AG04450 (cell line): ENCODE data around the gene PXDN. TPM values are rescaled to one million over a fixed set of nuclear protein-coding genes. Genes with fewer than 3 reads are reported as not detected.
A peak's percentile ranks its signal among the peaks of the same experiment; 100 is the strongest.

Source experiments
- CTCF ChIA-PET: fragments of 300-600, 350-600 bp; formaldehyde crosslinking; extraction: SDS; loops from one replicate; lab custom pipeline; 2022; ENCODE audit warnings: antibody characterized with exemption, inconsistent platforms; lab: Charles Lee
- POLR2A ChIA-PET: fragments of 350-600 bp; formaldehyde crosslinking; extraction: SDS; loops from one replicate; lab custom pipeline; 2021; ENCODE audit warnings: antibody characterized with exemption, inconsistent platforms; lab: Yijun Ruan, JAX
- DNase-seq: peaks from one replicate; pipeline ENCODE4 v3.0.0-alpha.2; 2011; ENCODE audit warnings: low read depth, low spot score
- H3K27ac ChIP-seq: one replicate; pipeline ENCODE4 v1.5.1; 2012; ENCODE audit warnings: low read depth, low read length, control low read depth
- H3K27me3 ChIP-seq: one replicate; pipeline ENCODE4 v1.6.0; 2012; ENCODE audit warnings: low read length; ENCODE audit not compliant: control insufficient read depth, insufficient read depth
- H3K4me3 ChIP-seq: 2 replicates; pipeline ENCODE4 v1.5.1; 2011; ENCODE audit warnings: mild to moderate bottlenecking, low read depth, low read length, control low read depth
- H3K9me3 ChIP-seq: 2 replicates; pipeline ENCODE4 v1.5.1; 2012; ENCODE audit warnings: low read length; ENCODE audit not compliant: control insufficient read depth, insufficient read depth
- CTCF ChIP-seq: IDR thresholded peaks from 2 replicates; pipeline ENCODE4 v1.5.1; 2011; ENCODE audit warnings: low read depth, low read length, control low read depth, inconsistent platforms
- polyA plus RNA-seq: library from polyadenylated mRNA; depleted of rRNA; stranded (reverse); fragments of >200 nt; gene quantifications from 2 replicates; pipeline ENCODE4 v1.2.3, GENCODE V29; 2011

PXDN gene
- polyA plus RNA-seq, 1 experiment = 271 TPM

DNA sequence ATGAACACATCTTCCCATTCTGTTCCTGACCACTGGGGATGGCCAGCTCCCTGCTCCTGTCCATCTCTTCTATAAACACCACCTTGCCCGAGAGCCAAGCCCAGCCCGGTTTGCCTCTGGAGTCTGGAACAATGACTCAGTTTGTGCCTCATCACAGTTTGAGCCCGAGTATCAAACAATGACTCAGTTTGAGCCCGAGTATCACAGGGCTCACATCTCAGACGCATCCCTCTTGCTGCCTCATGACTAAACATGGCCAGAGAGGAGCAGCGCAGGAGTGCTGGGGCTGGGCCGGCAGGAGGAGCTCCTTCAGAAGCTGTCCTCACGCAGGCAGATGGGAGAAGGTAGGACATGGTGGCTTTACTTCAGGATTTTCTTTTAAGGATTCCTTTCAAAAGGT, 68.7 kb downstream of the PXDN start:
- Histone ChIP-seq H3K4me3 (no peak overlapping the region), H3K27ac (peak overlapping the region; percentile 83), H3K27me3 (no peaks in the 10 kb centered on the region), H3K9me3 (no peaks in the 10 kb centered on the region; the same call in 1 of the 2 replicates)
- peak; percentile 85 for TF ChIP-seq CTCF
- peak; percentile 90 for DNase-seq
- POLR2A ChIA-PET = interaction anchor here (0.6 to 1.6 kb wide), 6 partner anchors 11 to 142 kb away, joined by 3 to 14 read pairs (median 4); no protein-coding TSS in a partner anchor
- CTCF ChIA-PET = interaction anchor here (0.6 to 2.5 kb wide), 19 partner anchors 10 to 142 kb away, joined by 3 to 20 read pairs (median 4); no protein-coding TSS in a partner anchor

- no peak for TF ChIP-seq CTCF
- no peaks in the 10 kb centered on the region; the same call in 1 of the 2 replicates for H3K9me3 ChIP-seq
- POLR2A ChIA-PET = interaction anchor here (0.9 to 1.6 kb wide), 4 partner anchors 11 to 56 kb away, joined by 4 to 14 read pairs (median 4); no protein-coding TSS in a partner anchor
- no peaks in the 10 kb centered on the region for H3K27me3 ChIP-seq
- H3K27ac ChIP-seq = peak overlapping the region; percentile 83
- no peak for DNase-seq
- CTCF ChIA-PET = interaction anchor here (0.6 to 2.5 kb wide), 17 partner anchors 10 to 143 kb away, joined by 3 to 20 read pairs (median 4); no protein-coding TSS in a partner anchor
- no peak overlapping the region for H3K4me3 ChIP-seq
Measured at GRCh38 chr2:1674766-1675397, 69.4 kb downstream of the PXDN start.

GRCh38 chr2:1674276-1674675, 70.0 kb downstream of the PXDN start:
- Histone ChIP-seq H3K9me3 (no peaks in the 10 kb centered on the region; the same call in 1 of the 2 replicates), H3K27ac (no peak overlapping the region), H3K27me3 (no peaks in the 10 kb centered on the region), H3K4me3 (no peak overlapping the region)
- no peak for TF ChIP-seq CTCF
- no peak for DNase-seq
- ChIA-PET CTCF (interaction anchor here (2.1 to 2.5 kb wide), 2 partner anchors 76 to 143 kb away, joined by 12 to 20 read pairs; no protein-coding TSS in a partner anchor), POLR2A (no interaction called here)

DNA sequence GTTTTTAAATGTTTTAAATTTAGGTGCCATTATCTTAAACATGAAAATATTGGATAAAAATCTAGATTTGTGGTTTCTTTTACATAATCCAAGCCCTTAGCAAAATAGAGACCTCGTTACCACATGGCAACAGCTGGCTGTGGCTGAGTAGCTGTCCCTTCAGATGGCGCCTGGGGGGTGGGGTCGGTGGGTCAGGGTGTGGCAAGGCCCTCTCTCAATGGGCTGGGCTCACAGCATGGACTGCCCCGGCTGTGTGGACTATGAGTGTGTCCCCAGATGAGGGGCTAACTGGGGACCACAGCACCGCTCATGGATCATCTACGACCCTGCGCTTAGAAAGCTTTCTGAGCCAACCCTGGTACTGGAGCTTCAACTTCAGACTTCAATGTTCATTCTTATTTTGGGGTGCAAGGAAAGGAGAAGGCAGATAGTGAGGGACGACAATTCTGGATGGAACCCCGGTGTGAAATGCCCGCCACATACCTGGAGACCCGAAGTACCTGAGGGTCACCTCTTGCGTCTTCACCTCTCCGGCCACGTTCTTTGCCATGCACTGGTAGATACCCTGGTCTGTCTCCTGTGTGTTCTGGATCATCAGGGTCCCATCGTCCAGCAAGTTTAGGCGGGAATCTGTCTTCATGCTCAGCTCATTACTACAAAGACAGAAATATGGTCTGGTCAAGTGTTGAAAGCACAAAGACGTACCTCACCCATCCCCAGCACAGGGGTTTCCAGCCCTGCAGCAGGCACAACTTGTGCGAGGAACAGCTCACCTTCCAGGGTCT, 71.0 kb downstream of the PXDN start:
- POLR2A ChIA-PET = no interaction called here
- DNase-seq = no peak

More for the DNA sequence above, 71.0 kb downstream of the PXDN start:
- H3K9me3 ChIP-seq = no peaks in the 10 kb centered on the region; the same call in 1 of the 2 replicates
- H3K4me3 ChIP-seq = no peak overlapping the region
- no peaks in the 10 kb centered on the region for H3K27me3 ChIP-seq
- H3K27ac ChIP-seq = no peak overlapping the region
- CTCF ChIA-PET = interaction anchor here (0.6 to 4.3 kb wide), 3 partner anchors 77 to 960 kb away, joined by 3 to 30 read pairs (median 7); no protein-coding TSS in a partner anchor
- TF ChIP-seq CTCF = no peak
